Ovary (tissue), 9 donors: ENCODE measurements around the gene PDLIM7. TPM values are rescaled to one million over a fixed set of nuclear protein-coding genes. Genes with fewer than 3 reads are reported as not detected.
"Not testable (repeated sequence)": the region's sequence is repeated elsewhere in the genome, so short reads cannot be mapped to it uniquely, and the experiment has no call there.

Experiments
- DNase-seq, 5 donors: peaks; one replicate each; pipeline ENCODE4 v3.0.0-alpha.2; 2019 to 2020
- H3K27ac ChIP-seq, 2 donors: fragments of 200-600 bp; one replicate each; pipeline versions ENCODE4 v1.5.1 to v1.8.0; 2019 to 2022
- H3K27me3 ChIP-seq: fragments of 200-600 bp; one replicate; pipeline ENCODE4 v1.8.0; 2022
- H3K36me3 ChIP-seq: fragments of 200-600 bp; sonication (generic); one replicate; pipeline ENCODE4 v1.5.1; 2019
- H3K4me1 ChIP-seq: one replicate; pipeline ENCODE4 v1.8.1; 2013; ENCODE audit warnings: mild to moderate bottlenecking, moderate library complexity; ENCODE audit not compliant: insufficient read depth
- H3K4me3 ChIP-seq: fragments of 200-600 bp; sonication (generic); one replicate; pipeline ENCODE4 v1.5.1; 2017
- H3K9me3 ChIP-seq, 2 donors: fragments of 200-600 bp in 1 of 2; sonication (generic) in 1 of 2; one replicate each; pipeline versions ENCODE4 v1.5.1 to v1.8.1; 2013 to 2019; ENCODE audit warnings: mild to moderate bottlenecking in 1 of 2, moderate library complexity in 1 of 2
- EP300 ChIP-seq: sonication (generic); formaldehyde crosslinking; IDR thresholded peaks from one replicate; pipeline ENCODE4 v1.6.1; 2017; ENCODE audit warnings: antibody characterized with exemption
- POLR2A ChIP-seq: fragments of 450-650 bp; IDR thresholded peaks from one replicate; pipeline ENCODE4 v1.6.1; 2017; ENCODE audit warnings: antibody characterized with exemption, mild to moderate bottlenecking, moderate library complexity
- WGBS, 3 donors: extraction: QIAGEN DNeasy Blood & Tissue Kit in 1 of 3; methylation state at CpG; one replicate each; pipeline versions ENCODE4 v1.1.5 to v1.1.7; 2013 to 2017; 5-methylcytosine and 5-hydroxymethylcytosine counted together
- intact Hi-C, 4 donors: fragments of 100-400 bp; cut with DNase I; formaldehyde crosslinking; loops; one replicate each; pipeline versions ENCODE4 v1.11.0 to v1.15.1; 2022 to 2023
- polyA plus RNA-seq, 2 donors: library from polyadenylated mRNA; stranded (reverse); fragments of 200-250 nt in 1 of 2; fragments of 350-450 nt in 1 of 2; fragmentation: Illumina TruSeq in 1 of 2; extraction: RNeasy Lipid Tissue Mini Kit (QIAGEN cat#74804) in 1 of 2; gene quantifications; one replicate each; pipeline ENCODE4 v1.2.3, GENCODE V29; 2013 to 2014
- total RNA-seq, 7 donors: library from RNA; depleted of rRNA in 2 of 7; stranded (reverse); fragments of >200 nt in 2 of 7; fragmentation: NEBNext Ultra II Directional in 3 of 7; extraction: Animal tissue kit (Norgen Biotek cat#: 25700) in 3 of 7; gene quantifications; one replicate each; pipeline versions ENCODE4 v1.1.0 to v1.2.4, GENCODE V29; 2016 to 2023
- TF ChIP-seq, protein P1 (sequence below), 3 donors: fragments of 450-650 bp in 2 of 3; fragments of 200-600 bp in 1 of 3; IDR thresholded peaks; one replicate each; pipeline versions ENCODE4 v1.5.1 to v1.8.0; 2016 to 2022; ENCODE audit warnings: antibody characterized with exemption in 3 of 3, mild to moderate bottlenecking in 1 of 3
- donor health status: DM: no; HTN: no; CAD: no; lungs with moderate emphysema.
- donor health status: DM: no; HTN: no; CAD: no.
- donor health status: Bipolar disorder and iron deficiency.
- donor health status: DM: yes; HTN: yes; CAD: no.
- donor health status: DM: no; HTN: no; CAD: no.
- donor health status: DM: yes; HTN: yes; CAD: no.

PDLIM7 gene
- total and polyA plus RNA-seq, 9 donors = 25.7 to 243 (median 83.3) TPM

DNA sequence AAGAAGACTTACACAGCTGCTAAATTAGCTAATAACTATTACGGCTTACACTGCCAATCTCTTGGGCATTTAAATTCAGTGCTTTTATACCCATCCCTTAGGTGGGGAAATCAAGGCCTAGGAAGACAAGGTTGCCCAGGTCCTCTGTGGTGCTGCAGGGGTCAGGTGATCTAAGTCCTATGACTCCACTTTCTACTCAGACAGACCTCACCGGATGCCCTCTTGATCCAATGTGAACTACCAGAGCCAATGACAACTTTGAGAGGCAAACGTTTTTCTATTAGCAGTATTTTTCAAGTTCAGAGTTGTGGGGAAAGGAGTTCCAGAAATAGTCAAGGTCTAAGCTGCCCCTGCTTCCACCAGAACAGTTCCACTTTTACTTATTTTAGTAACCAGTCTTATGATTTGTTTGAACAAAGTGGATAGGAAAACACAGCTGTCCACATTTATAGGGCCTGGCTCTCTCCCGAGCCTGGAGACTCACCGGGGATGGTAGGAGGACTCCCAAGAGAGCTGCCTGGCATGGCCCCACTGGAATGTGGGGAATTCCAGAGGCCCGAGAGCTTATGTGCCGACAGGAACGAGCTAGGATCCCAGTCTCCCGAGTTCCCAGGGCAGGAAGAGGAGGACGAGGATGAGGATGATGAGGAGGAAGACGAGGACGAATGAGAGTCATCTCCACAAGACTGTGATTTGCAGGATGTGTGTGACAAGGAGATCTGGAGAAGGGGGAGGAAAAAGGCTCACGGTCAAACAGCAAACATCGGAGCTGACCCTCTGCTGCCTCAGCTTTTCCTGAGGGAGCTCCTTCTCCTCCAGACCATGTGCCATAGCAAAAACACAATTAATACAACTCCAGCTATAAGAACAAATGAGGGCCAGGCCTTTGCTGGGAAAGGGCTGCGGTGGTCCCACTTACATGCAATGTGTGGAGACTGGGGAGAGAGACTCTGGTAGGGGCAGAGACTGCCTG is 40.3 kb upstream of the PDLIM7 start:
- peaks cover 8% of the 10 kb centered on the region for H3K4me1 ChIP-seq

DNA sequence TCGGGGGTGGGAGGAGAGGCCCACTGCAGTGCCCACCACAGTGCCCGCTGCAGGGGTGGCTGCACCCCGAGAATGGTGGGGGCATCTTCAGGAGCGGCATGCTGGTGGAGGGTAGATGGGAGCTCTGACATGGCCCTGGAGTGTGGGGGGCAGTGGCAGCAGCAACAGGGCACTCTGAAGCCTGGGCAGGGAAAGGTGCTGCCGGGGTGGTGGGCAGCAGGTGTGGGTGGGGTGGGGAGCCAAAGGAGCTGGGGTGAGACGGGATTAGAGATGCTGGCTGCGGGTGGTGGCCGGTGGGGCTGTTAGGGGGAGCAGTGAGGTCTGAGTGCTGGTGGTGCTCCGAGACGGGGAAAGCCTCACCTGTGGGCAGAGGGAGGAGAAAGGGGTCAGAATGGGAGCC is 39.0 kb upstream of the PDLIM7 start:
- no peak overlapping the region for H3K4me3 ChIP-seq
- DNase-seq = no peak
- no peaks in the 10 kb centered on the region for H3K27me3 ChIP-seq
- no peaks in the 10 kb centered on the region for H3K9me3 ChIP-seq
- H3K36me3 ChIP-seq = no peaks in the 10 kb centered on the region
- TF ChIP-seq POLR2A = no peak
- TF ChIP-seq, protein P1, sequence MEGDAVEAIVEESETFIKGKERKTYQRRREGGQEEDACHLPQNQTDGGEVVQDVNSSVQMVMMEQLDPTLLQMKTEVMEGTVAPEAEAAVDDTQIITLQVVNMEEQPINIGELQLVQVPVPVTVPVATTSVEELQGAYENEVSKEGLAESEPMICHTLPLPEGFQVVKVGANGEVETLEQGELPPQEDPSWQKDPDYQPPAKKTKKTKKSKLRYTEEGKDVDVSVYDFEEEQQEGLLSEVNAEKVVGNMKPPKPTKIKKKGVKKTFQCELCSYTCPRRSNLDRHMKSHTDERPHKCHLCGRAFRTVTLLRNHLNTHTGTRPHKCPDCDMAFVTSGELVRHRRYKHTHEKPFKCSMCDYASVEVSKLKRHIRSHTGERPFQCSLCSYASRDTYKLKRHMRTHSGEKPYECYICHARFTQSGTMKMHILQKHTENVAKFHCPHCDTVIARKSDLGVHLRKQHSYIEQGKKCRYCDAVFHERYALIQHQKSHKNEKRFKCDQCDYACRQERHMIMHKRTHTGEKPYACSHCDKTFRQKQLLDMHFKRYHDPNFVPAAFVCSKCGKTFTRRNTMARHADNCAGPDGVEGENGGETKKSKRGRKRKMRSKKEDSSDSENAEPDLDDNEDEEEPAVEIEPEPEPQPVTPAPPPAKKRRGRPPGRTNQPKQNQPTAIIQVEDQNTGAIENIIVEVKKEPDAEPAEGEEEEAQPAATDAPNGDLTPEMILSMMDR (IDR thresholded peaks at IDR 0.05) = no peak
- no peak for TF ChIP-seq EP300
- 84 to 90% (median 88%) methylated on average over 10 of the region's 10 CpGs for WGBS, 3 donors
- intact Hi-C loops = no loop called here
- peaks cover 8% of the 10 kb centered on the region for H3K4me1 ChIP-seq
- peak overlapping the region in 1 of 2 donors; percentile 26 for H3K27ac ChIP-seq

More for the DNA sequence above, 40.3 kb upstream of the PDLIM7 start:
- intact Hi-C loops = no loop called here
- WGBS, 3 donors = 12 to 16% (median 14%) methylated on average over 15 of the region's 15 CpGs
- no peaks in the 10 kb centered on the region for H3K36me3 ChIP-seq
- no peak overlapping the region for H3K4me3 ChIP-seq
- peak overlapping the region in 1 of 2 donors; percentile 26 for H3K27ac ChIP-seq
- H3K27me3 ChIP-seq = no peaks in the 10 kb centered on the region
- no peaks in the 10 kb centered on the region for H3K9me3 ChIP-seq
- peak in 3 of 5 donors; percentile 33 to 83 (median 58) for DNase-seq
- TF ChIP-seq, protein P1 (IDR thresholded peaks at IDR 0.05) = no peak
- no peak for TF ChIP-seq POLR2A
- no peak for TF ChIP-seq EP300

DNA sequence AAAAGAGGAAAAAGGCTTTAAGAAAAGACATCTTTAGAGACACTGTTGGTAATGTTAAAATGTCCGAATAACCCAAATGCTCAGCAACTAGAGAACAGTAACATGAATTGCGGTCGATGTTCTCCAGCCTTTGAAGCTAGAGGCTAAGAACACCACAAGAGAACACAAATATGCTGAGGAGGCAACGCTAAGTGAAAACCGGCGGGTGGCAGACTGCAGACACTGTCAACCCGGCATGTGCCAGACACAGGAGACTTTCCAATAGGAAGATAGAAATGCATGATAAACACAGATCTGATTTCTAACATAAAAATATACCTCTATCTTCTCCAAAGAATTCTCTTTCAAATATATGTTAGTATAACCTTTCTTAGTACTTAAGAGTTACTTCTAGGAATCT is 37.7 kb upstream of the PDLIM7 start:
- H3K27ac ChIP-seq = no peak overlapping the region
- DNase-seq = no peak
- H3K4me3 ChIP-seq = no peak overlapping the region
- no peak for TF ChIP-seq POLR2A
- TF ChIP-seq, protein P1 (IDR thresholded peaks at IDR 0.05) = no peak
- TF ChIP-seq EP300 = no peak
- intact Hi-C loops = no loop called here
- no peaks in the 10 kb centered on the region for H3K27me3 ChIP-seq
- H3K4me1 ChIP-seq = peaks cover 8% of the 10 kb centered on the region
- WGBS, 3 donors = 92 to 93% (median 92%) methylated on average over 7 of the region's 7 CpGs
- no peaks in the 10 kb centered on the region for H3K9me3 ChIP-seq
- no peaks in the 10 kb centered on the region for H3K36me3 ChIP-seq

DNA sequence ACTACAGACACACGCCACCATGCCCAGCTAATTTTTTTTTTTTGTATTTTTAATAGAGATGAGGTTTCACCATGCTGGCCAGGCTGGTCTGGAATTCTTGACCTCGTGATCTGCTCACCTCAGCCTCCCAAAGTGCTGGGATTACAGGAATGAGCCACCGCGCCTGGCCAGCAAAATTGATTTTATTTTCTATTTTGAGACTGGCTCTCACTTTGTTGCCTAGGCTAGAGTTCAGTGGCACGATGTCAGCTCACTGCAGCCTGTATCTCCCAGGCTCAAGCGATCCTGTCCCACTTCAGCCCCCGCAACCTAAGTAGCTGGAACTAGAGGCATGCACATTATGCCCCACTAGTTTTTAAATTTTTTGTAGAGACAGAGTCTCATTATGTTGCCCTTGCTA is 37.0 kb upstream of the PDLIM7 start:
- H3K4me3 ChIP-seq, H3K36me3 ChIP-seq, H3K27me3 ChIP-seq, H3K27ac ChIP-seq, intact Hi-C loops, H3K4me1 ChIP-seq, H3K9me3 ChIP-seq, DNase-seq: not testable (repeated sequence)
- 91 to 96% (median 93%) methylated on average over 7 of the region's 7 CpGs for WGBS, 3 donors
